Left renal pelvis (tissue), 4 donors: ENCODE results near the gene DOCK2. TPM values are rescaled to one million over a fixed set of nuclear protein-coding genes. Genes with fewer than 3 reads are reported as not detected.
"Not testable (repeated sequence)": the region's sequence is repeated elsewhere in the genome, so short reads cannot be mapped to it uniquely, and the experiment has no call there.

ENCODE experiments used
- DNase-seq, 4 donors: peaks; one replicate each; pipeline ENCODE4 v3.0.0-alpha.2; 2013; ENCODE audit warnings: low read depth in 4 of 4, low spot score in 3 of 4
- polyA plus RNA-seq, 4 donors: library from polyadenylated mRNA; unstranded; fragments of 120-200 nt; gene quantifications; one replicate each; pipeline ENCODE4 v1.2.1, GENCODE V29; 2013; ENCODE audit not compliant: insufficient read length in 4 of 4

DOCK2 gene
- polyA plus RNA-seq, 4 donors, result 2.7 to 5.8 (median 3.0) TPM

GRCh38 chr5:169922474-169922873 is 285.4 kb downstream of the DOCK2 start:
- DNase-seq, result no peak

GRCh38 chr5:169923988-169924387 is 286.9 kb downstream of the DOCK2 start:
- no peak for DNase-seq

- DNase-seq, result no peak
Measured at GRCh38 chr5:169933127-169933526, 296.1 kb downstream of the DOCK2 start.

GRCh38 chr5:169933616-169934015 is 296.5 kb downstream of the DOCK2 start:
- DNase-seq, result peak in 1 of 4 donors; percentile 22

GRCh38 chr5:169934990-169935389 is 297.9 kb downstream of the DOCK2 start:
- no peak for DNase-seq

GRCh38 chr5:169935762-169936161 is 298.7 kb downstream of the DOCK2 start:
- DNase-seq, result no peak

- DNase-seq, result no peak
Measured at GRCh38 chr5:169938439-169938838, 301.4 kb downstream of the DOCK2 start.

- DNase-seq, result no peak
Measured at GRCh38 chr5:169939731-169940130, 302.7 kb downstream of the DOCK2 start.

GRCh38 chr5:169941542-169941941 is 304.5 kb downstream of the DOCK2 start:
- DNase-seq, result no peak

GRCh38 chr5:169942181-169942580 is 305.1 kb downstream of the DOCK2 start:
- DNase-seq, result no peak

- no peak for DNase-seq
Measured at GRCh38 chr5:169943026-169943425, 306.0 kb downstream of the DOCK2 start.

- DNase-seq, result no peak
Measured at GRCh38 chr5:169944115-169944514, 307.0 kb downstream of the DOCK2 start.

- DNase-seq, result no peak
Measured at GRCh38 chr5:169944922-169945680, 308.0 kb downstream of the DOCK2 start.

- peak in 2 of 4 donors; percentile 24 to 26 for DNase-seq
Measured at GRCh38 chr5:169945831-169946261, 308.8 kb downstream of the DOCK2 start.

- DNase-seq, result no peak
Measured at GRCh38 chr5:169946743-169947295, 309.7 kb downstream of the DOCK2 start.

GRCh38 chr5:169950333-169950732 is 313.3 kb downstream of the DOCK2 start:
- no peak for DNase-seq

- not testable (repeated sequence) for DNase-seq
Measured at GRCh38 chr5:169953196-169953595, 316.1 kb downstream of the DOCK2 start.

- DNase-seq, result no peak
Measured at GRCh38 chr5:169954786-169955185, 317.7 kb downstream of the DOCK2 start.

GRCh38 chr5:169956126-169956525 is 319.1 kb downstream of the DOCK2 start:
- no peak for DNase-seq

- no peak for DNase-seq
Measured at GRCh38 chr5:169956756-169957155, 319.7 kb downstream of the DOCK2 start.

GRCh38 chr5:169958278-169958677 is 321.2 kb downstream of the DOCK2 start:
- no peak for DNase-seq

GRCh38 chr5:169960659-169961058 is 323.6 kb downstream of the DOCK2 start:
- DNase-seq, result no peak
